Lower leg skin (tissue), 4 donors: Measurements from ENCODE around the gene NOTCH1. TPM values are rescaled to one million over a fixed set of nuclear protein-coding genes. Genes with fewer than 3 reads are reported as not detected.

Experiments
- DNase-seq, 2 donors: peaks; one replicate each; pipeline ENCODE4 v3.0.0-alpha.2; 2019; ENCODE audit warnings: low spot score in 2 of 2
- H3K4me3 ChIP-seq: fragments of 200-600 bp; sonication (generic); 2 replicates; pipeline ENCODE4 v1.5.1; 2017; ENCODE audit warnings: mild to moderate bottlenecking, low read depth; ENCODE audit not compliant: poor library complexity, severe bottlenecking
- POLR2A ChIP-seq, 2 donors: fragments of 450-650 bp; IDR thresholded peaks; one replicate each; pipeline ENCODE4 v1.6.1; 2016 to 2017; ENCODE audit warnings: antibody characterized with exemption in 2 of 2, mild to moderate bottlenecking in 1 of 2, moderate library complexity in 1 of 2
- WGBS, 2 donors: methylation state at CpG; one replicate each; pipeline ENCODE4 v1.1.5; 2018; 5-methylcytosine and 5-hydroxymethylcytosine counted together
- intact Hi-C: fragments of 100-400 bp; cut with DNase I; formaldehyde crosslinking; loops from one replicate; pipeline ENCODE4 v1.15.0; 2023; ENCODE audit warnings: low total_unique reads
- total RNA-seq, 4 donors: library from RNA; depleted of rRNA; stranded (reverse); fragments of >200 nt; gene quantifications; one replicate each; pipeline ENCODE4 v1.1.0, GENCODE V29; 2016
- TF ChIP-seq, protein P1 (sequence below), 3 donors: fragments of 450-650 bp; IDR thresholded peaks; one replicate each; pipeline ENCODE4 v1.5.1; 2016; ENCODE audit warnings: antibody characterized with exemption in 3 of 3, mild to moderate bottlenecking in 3 of 3, moderate library complexity in 2 of 3

The NOTCH1 gene
- total RNA-seq, 4 donors from 2014 or later, result 79.7 to 95.3 (median 82.8) TPM

- WGBS, 2 donors, result 81 to 89% methylated on average over 14 to 18 of the region's 19 CpGs
- H3K4me3 ChIP-seq, result no peak overlapping the region
- DNase-seq, result no peak
- TF ChIP-seq, protein P1, sequence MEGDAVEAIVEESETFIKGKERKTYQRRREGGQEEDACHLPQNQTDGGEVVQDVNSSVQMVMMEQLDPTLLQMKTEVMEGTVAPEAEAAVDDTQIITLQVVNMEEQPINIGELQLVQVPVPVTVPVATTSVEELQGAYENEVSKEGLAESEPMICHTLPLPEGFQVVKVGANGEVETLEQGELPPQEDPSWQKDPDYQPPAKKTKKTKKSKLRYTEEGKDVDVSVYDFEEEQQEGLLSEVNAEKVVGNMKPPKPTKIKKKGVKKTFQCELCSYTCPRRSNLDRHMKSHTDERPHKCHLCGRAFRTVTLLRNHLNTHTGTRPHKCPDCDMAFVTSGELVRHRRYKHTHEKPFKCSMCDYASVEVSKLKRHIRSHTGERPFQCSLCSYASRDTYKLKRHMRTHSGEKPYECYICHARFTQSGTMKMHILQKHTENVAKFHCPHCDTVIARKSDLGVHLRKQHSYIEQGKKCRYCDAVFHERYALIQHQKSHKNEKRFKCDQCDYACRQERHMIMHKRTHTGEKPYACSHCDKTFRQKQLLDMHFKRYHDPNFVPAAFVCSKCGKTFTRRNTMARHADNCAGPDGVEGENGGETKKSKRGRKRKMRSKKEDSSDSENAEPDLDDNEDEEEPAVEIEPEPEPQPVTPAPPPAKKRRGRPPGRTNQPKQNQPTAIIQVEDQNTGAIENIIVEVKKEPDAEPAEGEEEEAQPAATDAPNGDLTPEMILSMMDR (IDR thresholded peaks at IDR 0.05), result no peak
- intact Hi-C loops, result no loop called here
These were observed 29.6 kb downstream of the NOTCH1 start for GRCh38 chr9:136516191-136516654.

GRCh38 chr9:136515276-136515675 lies 30.6 kb downstream of the NOTCH1 start:
- WGBS, 2 donors, result 94 to 96% methylated on average over 20 to 26 of the region's 28 CpGs
- no peak for TF ChIP-seq POLR2A (IDR thresholded peaks at IDR 0.05)
- TF ChIP-seq, protein P1 (IDR thresholded peaks at IDR 0.05), result no peak
- H3K4me3 ChIP-seq, result no peak overlapping the region
- DNase-seq, result no peak
- intact Hi-C loops, result no loop called here

DNA sequence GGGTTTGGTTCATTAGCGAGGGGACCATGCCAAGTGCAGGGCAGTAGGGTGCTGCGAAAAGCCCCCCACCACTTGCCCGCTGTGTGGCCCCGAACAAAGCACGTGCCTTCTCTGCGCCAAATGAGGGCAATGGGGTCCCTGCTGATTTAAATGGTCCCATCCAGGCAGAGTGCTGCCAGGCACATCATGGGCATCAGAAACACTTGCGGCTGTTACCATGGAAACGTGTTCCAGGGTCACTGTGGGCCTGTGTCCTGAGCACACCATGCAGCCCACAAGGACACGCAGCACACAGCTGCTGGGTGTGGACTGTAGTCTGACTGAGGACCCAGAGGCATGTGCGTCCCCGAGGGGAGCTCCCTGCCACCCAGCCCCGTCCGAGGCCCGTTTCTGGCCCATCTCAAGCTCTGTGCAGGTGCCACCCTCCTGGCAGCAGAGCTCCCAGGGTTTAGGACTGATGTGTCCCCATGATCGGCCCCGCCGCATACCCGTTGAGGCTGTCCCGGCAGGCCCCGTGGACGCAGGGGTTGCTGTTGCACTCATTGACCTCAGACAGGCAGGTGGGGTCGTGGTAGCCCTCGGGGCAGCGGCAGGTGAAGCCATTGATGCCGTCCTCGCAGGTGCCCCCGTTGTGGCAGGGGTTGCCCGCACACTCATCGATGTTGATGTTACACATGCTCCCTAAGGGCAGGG lies 31.7 kb downstream of the NOTCH1 start:
- 75 to 89% methylated on average over 13 to 29 of the region's 29 CpGs for WGBS, 2 donors
- H3K4me3 ChIP-seq, result no peak overlapping the region
- intact Hi-C loops, result no loop called here
- TF ChIP-seq, protein P1 (IDR thresholded peaks at IDR 0.05), result no peak
- no peak for TF ChIP-seq POLR2A (IDR thresholded peaks at IDR 0.05)
- DNase-seq, result no peak

- TF ChIP-seq, protein P1 (IDR thresholded peaks at IDR 0.05), result no peak
- no peak for TF ChIP-seq POLR2A (IDR thresholded peaks at IDR 0.05)
- intact Hi-C loops, result no loop called here
- no peak overlapping the region for H3K4me3 ChIP-seq
- WGBS, 2 donors, result 93 to 98% methylated on average over 11 to 16 of the region's 16 CpGs
- no peak for DNase-seq
These were observed 32.7 kb downstream of the NOTCH1 start for GRCh38 chr9:136513191-136513590.

- WGBS, 2 donors, result 65 to 72% methylated on average over 13 of the region's 13 CpGs
- intact Hi-C loops, result no loop called here
- H3K4me3 ChIP-seq, result no peak overlapping the region
- no peak for DNase-seq
- TF ChIP-seq, protein P1 (IDR thresholded peaks at IDR 0.05), result no peak
- TF ChIP-seq POLR2A (IDR thresholded peaks at IDR 0.05), result no peak
These were observed 33.2 kb downstream of the NOTCH1 start for GRCh38 chr9:136512651-136513071.
